22Rv1 (cell line): ENCODE results near the gene SLC30A9.

ENCODE experiments used
- CTCF ChIP-seq: fragments of 450-650 bp; IDR thresholded peaks from 2 replicates; pipeline ENCODE4 v1.5.1; 2017; ENCODE audit warnings: mild to moderate bottlenecking
- ZFX ChIP-seq: fragments of 450-650 bp; IDR thresholded peaks from 2 replicates; pipeline ENCODE4 v1.6.1; 2017; ENCODE audit warnings: antibody characterized with exemption, borderline replicate concordance

GRCh38 chr4:42122237-42122636 is 131.9 kb downstream of the SLC30A9 start:
- no peak for TF ChIP-seq CTCF
- TF ChIP-seq ZFX = no peak
